Stimulated activated CD8-positive, alpha-beta memory T cell treated with anti-CD3 and anti-CD28 coated beads, Interleukin-12 subunit alpha, Interleukin-12 subunit beta, amount 100 ng/mL, for 24 hours (primary cell): ENCODE measurements around the gene LFNG.

Source experiments
- DNase-seq: peaks from one replicate; pipeline ENCODE4 v3.0.0-alpha.2; 2020; ENCODE audit errors: extremely low read depth

The LFNG gene

DNA sequence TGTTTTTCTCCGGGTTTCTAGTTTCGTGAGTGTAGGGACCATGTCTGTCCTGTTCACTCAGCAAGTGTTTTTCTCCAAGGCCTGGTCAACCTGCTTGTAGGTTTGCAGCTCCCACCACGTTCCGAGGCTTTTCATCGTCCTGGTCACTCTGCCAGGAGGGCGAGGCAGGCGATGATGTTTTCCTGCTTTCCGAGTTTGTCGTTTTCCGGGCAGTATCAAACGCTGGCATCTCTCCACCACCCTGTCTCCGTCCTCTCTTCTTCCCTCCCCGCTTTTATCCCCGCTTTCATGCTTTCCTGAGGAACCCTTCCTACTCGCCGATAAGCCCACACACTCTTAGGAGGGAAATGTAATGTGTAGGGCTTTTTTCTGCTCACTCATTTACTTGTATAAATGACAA is 50.4 kb downstream of the LFNG start:
- DNase-seq = no peak

DNA sequence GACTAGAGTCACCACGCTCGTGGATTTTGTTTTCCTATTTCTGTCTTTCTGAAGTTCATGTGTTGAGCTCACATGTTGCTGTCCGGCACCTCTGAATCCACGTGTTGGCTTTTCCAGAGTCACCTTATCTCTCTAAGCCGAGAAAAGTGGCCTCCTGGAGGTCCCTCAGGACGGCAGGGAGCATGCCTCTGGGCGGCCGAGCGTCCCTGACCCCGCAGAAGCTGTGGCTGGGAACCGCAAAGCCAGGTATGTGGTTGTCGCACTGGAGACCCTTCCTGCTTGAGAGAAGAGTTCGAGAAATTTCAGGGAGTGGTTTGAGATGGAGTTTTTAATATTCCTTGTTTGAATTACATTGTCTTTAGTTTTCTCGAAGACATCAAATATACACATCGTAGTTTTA is 51.8 kb downstream of the LFNG start:
- DNase-seq = no peak

DNA sequence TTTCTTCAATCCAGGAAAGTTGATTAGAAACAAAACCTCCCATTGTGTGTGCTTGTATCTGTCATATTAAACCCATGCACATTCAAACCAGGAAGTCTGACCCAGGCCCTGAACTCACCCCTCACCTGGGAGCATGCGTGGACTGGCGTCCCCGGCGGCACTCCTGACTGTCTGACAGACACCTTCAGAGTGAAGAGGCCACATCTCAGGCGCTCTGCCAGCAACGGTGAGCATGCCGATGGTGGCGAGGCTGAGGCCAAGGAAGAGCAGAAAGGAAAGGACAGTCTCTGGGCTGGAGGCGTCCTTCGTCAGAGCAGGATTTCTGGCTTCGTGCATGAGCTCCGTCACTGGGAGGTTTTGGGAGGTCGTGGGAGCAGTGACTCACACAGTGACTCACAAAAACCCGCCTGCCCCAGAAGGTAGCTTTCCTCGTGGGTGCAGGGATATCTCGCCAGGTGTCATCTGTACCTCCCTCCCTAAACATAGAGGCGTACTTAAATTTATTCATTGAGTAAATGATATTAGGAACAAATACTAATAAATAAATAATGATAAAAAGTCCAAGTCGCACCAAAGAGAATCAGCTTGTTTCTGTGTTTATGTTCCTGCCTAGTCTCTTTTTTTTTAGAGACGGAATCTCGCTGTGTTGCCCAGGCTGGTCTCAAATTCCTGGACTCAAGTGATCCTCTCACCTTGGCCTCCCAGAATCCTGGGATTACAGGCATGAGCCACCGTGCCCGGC is 52.7 kb downstream of the LFNG start:
- DNase-seq = no peak

DNA sequence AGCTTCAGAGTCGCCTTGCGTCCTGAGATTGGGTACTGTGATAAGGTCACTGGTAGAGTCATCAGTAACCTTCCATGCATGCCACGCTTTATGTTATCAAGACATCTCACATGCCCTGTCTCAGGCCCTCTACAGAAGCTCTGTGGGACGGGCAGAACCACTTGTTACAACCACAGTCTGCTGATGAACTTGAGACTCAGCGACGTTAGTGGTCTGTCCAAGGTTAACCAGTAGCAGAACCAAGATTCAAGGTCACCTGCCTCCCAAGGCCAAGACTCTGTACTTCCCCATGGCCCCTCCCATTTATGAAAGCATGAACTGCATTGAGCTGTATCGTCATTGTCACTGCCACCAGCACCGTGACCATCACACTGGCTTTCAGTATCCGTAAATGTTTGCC is 54.2 kb downstream of the LFNG start:
- DNase-seq = no peak

DNA sequence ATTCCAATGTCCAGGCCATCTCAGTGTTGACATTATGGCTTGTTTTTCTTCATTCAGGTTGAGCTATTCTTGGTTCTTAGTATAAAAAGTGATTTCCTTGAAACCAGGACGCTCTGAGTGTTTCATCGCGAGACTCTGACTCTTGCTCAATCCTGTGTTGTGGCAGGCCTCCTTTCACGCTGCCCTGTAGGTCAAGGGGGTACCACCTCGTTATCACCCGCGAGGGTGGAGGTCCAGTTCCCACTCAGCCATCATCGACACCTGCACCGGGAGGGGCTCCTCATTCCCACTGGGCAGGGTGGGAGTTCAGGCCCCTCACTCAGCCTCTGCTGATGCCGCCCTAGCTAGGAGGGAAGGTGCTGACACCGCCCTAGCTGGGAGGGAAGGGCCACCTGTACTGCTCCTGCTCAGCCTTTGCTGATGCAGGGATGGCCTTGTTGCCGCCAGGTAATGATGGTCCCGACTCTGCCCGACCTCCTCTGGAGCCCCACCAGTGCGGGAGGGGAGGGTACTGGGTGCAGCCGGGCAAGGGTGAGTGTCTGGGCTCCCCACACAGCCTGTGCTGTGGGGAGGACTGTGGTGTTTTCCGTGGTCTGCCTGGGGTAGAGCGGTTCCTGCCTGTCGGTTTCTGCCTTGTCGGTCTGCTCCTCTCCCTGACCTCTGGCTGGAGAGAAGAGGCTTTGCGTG is 55.6 kb downstream of the LFNG start:
- no peak for DNase-seq

DNA sequence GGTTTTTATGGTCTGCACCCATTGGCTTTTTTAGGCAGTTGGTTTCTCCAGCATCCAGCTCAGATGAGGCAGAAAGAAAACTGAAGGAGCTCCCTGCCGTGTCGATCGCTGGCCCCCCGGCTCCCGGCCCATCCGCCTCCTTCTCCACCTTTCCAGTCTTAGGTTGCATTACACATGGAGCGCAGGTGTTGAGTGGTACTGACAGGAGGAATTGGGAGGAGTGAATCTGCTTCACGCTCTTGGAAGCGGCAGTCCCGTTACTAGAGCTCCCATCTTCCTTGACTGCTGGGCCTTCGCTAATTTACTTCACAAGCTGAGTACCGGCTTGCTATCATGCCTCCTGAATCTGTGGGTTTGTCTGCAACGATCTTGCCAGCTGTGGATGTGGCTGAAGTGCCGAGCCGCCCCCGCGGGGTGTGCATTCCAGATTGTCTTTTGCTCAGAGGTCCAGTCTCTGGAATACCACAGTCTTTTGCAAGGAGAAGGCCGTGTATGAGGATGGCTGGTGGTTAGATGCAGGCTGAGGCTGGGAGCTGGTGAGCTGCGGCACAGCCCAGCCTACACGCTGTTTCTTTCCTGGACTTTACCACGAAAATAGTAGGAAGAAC is 56.3 kb downstream of the LFNG start:
- no peak for DNase-seq

DNA sequence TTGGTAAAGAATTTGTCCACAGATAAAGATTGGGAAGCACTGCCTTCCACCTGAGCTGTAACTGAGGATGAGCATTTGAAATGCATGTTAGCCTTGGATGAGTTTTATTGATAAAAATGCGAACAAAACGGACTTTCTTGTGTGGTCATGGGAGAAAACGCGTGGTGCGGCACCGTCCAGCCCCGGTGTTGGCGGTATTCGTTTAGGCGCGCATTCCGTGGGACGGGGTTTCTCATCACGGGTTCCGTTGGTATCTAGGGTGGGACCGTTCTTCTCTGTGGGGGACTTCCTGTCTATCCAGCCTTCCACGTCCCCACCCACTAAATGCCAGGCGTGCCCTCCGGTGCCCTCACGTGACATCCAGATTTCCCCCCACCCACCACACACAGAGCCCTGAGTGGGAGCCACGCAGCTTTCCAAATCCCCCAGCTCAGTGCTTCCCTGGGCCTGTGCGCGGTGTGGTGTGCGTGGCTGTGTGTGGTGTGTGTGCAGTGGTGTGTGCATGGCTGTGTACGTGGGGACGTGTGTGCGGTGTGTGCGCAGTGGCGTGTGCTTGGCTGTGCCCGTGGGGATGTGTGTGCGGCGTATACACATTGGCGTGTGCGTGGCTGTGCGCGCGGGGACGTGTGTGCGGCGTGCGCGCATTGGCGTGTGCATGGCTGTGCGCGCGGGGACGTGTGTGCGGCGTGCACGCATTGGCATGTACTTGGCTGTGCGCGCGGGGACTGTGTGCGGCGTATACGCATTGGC is 57.3 kb downstream of the LFNG start:
- DNase-seq = no peak
